Stimulated activated CD8-positive, alpha-beta memory T cell treated with anti-CD3 and anti-CD28 coated beads, Interleukin-12 subunit alpha, Interleukin-12 subunit beta, amount 100 ng/mL, for 24 hours (primary cell): ENCODE results near the gene ASIP.

Experiments
- DNase-seq: peaks from one replicate; pipeline ENCODE4 v3.0.0-alpha.2; 2020; ENCODE audit errors: extremely low read depth

The ASIP gene

GRCh38 chr20:34311118-34312023 lies 70.1 kb downstream of the ASIP start:
- DNase-seq = no peak

GRCh38 chr20:34312024-34312460 lies 70.8 kb downstream of the ASIP start:
- DNase-seq = no peak

- DNase-seq = peak; percentile 57
Measured at GRCh38 chr20:34312544-34313217, 71.5 kb downstream of the ASIP start.

GRCh38 chr20:34315236-34315635 lies 74.0 kb downstream of the ASIP start:
- no peak for DNase-seq

GRCh38 chr20:34316196-34316814 lies 75.1 kb downstream of the ASIP start:
- no peak for DNase-seq
